ENCODE results near the gene LAMA3.

DNA sequence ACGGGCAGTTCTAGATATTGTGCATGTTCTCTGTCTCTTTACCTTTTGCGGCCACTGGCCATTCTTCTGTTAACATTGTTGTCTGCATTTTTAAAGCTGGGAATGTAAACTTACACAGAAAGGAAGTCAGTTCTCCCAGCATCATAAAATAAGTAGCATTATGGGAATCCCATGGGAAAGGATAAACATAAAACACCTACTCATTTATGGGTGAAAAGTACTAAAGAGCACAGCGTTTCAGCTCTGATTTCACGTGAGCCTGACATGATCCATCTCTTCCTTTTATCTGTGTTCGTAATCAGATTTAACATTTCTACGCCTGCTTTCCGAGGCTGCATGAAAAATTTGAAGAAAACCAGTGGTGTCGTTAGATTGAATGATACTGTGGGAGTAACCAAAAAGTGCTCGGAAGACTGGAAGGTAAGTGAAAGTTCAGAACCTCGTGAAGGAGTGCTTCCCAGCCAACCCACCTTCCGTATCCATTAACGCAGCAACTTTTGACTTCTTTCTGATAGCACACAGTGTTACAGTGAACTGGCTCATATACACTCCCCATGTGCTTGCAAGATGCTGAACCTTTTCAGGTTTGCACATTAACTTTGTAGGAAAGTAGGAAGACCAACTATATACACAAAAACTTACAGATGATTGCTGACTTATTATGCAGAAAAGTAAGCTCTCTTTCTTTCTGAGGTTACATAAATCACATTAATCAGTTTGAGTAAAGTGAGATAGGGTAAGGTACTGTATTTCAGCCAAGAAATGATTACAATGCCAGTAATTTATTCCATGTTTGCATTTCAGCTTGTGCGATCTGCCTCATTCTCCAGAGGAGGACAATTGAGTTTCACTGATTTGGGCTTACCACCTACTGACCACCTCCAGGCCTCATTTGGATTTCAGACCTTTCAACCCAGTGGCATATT is 238.8 kb downstream of the LAMA3 start:
- TF ChIP-seq, protein P1, sequence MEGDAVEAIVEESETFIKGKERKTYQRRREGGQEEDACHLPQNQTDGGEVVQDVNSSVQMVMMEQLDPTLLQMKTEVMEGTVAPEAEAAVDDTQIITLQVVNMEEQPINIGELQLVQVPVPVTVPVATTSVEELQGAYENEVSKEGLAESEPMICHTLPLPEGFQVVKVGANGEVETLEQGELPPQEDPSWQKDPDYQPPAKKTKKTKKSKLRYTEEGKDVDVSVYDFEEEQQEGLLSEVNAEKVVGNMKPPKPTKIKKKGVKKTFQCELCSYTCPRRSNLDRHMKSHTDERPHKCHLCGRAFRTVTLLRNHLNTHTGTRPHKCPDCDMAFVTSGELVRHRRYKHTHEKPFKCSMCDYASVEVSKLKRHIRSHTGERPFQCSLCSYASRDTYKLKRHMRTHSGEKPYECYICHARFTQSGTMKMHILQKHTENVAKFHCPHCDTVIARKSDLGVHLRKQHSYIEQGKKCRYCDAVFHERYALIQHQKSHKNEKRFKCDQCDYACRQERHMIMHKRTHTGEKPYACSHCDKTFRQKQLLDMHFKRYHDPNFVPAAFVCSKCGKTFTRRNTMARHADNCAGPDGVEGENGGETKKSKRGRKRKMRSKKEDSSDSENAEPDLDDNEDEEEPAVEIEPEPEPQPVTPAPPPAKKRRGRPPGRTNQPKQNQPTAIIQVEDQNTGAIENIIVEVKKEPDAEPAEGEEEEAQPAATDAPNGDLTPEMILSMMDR (IDR thresholded peaks at IDR 0.05) = no peak
- no peak for TF ChIP-seq POLR2A (IDR thresholded peaks at IDR 0.05)
